GM23338 (cell line): ENCODE data around the gene KRTAP10-10.
"Not testable (repeated sequence)": the region's sequence is repeated elsewhere in the genome, so short reads cannot be mapped to it uniquely, and the experiment has no call there.

ENCODE experiments used
- CREB1 ChIP-seq: fragments of 250-450 bp; sonication (Bioruptor Pico); IDR thresholded peaks from 2 replicates; pipeline ENCODE4 v1.5.0; 2020; ENCODE audit warnings: low read depth, mild to moderate bottlenecking, moderate library complexity
- EZH2 ChIP-seq: fragments of 200-600 bp; sonication (generic); IDR thresholded peaks from one replicate; pipeline ENCODE4 v1.8.0; 2017; ENCODE audit warnings: antibody characterized with exemption, mild to moderate bottlenecking, low read depth; ENCODE audit not compliant: unreplicated experiment
- EZH2phosphoT487 ChIP-seq: fragments of 200-600 bp; sonication (generic); IDR thresholded peaks from one replicate; pipeline ENCODE4 v1.8.1; 2018; ENCODE audit warnings: antibody characterized with exemption; ENCODE audit not compliant: unreplicated experiment
- JUNB ChIP-seq: IDR thresholded peaks from one replicate; pipeline ENCODE4 v1.6.1; 2016; ENCODE audit warnings: antibody characterized with exemption; ENCODE audit not compliant: unreplicated experiment
- NANOG ChIP-seq: IDR thresholded peaks from 2 replicates; pipeline ENCODE4 v1.6.1; 2016; ENCODE audit warnings: antibody characterized with exemption, borderline replicate concordance
- POLR2AphosphoS5 ChIP-seq: IDR thresholded peaks from 2 replicates; pipeline ENCODE4 v1.6.1; 2016; ENCODE audit warnings: antibody characterized with exemption, low read depth
- STAT1 ChIP-seq: IDR thresholded peaks from one replicate; pipeline ENCODE4 v1.6.1; 2016; ENCODE audit warnings: antibody characterized with exemption; ENCODE audit not compliant: unreplicated experiment
- ZNF114 ChIP-seq: fragments of 250-450 bp; sonication (Bioruptor Pico); IDR thresholded peaks from 2 replicates; pipeline ENCODE4 v1.5.0; 2020; ENCODE audit warnings: mild to moderate bottlenecking, moderate library complexity
- ZNF331 ChIP-seq: fragments of 250-450 bp; sonication (Bioruptor Pico); IDR thresholded peaks from 2 replicates; pipeline ENCODE4 v1.5.0; 2020; ENCODE audit warnings: low read depth, mild to moderate bottlenecking, moderate library complexity
- TF ChIP-seq, protein P1 (sequence below), 2 experiments: fragments of 200-600 bp in 1 of 2; sonication (generic) in 1 of 2; conservative IDR thresholded peaks; 2 replicates each; pipeline versions ENCODE4 v1.5.1 to v1.6.1; 2016 to 2017; ENCODE audit warnings: antibody characterized with exemption in 2 of 2, low read depth in 2 of 2, mild to moderate bottlenecking in 2 of 2, moderate library complexity in 1 of 2
- TF ChIP-seq, protein P2 (sequence below): IDR thresholded peaks from one replicate; pipeline ENCODE4 v1.6.1; 2018; ENCODE audit warnings: antibody characterized with exemption; ENCODE audit not compliant: unreplicated experiment
- TF ChIP-seq, protein P3 (sequence below): fragments of 250-450 bp; sonication (Bioruptor Pico); IDR thresholded peaks from 2 replicates; pipeline ENCODE4 v1.5.0; 2020; ENCODE audit warnings: mild to moderate bottlenecking, moderate library complexity

GRCh38 chr21:44638506-44639330 lies 1.6 kb downstream of the KRTAP10-10 start:
- TF ChIP-seq, protein P1, sequence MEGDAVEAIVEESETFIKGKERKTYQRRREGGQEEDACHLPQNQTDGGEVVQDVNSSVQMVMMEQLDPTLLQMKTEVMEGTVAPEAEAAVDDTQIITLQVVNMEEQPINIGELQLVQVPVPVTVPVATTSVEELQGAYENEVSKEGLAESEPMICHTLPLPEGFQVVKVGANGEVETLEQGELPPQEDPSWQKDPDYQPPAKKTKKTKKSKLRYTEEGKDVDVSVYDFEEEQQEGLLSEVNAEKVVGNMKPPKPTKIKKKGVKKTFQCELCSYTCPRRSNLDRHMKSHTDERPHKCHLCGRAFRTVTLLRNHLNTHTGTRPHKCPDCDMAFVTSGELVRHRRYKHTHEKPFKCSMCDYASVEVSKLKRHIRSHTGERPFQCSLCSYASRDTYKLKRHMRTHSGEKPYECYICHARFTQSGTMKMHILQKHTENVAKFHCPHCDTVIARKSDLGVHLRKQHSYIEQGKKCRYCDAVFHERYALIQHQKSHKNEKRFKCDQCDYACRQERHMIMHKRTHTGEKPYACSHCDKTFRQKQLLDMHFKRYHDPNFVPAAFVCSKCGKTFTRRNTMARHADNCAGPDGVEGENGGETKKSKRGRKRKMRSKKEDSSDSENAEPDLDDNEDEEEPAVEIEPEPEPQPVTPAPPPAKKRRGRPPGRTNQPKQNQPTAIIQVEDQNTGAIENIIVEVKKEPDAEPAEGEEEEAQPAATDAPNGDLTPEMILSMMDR (conservative IDR thresholded peaks at IDR 0.05; ENCODE audit: low read depth in 2 of 2): not testable (repeated sequence)
- not testable (repeated sequence) for TF ChIP-seq POLR2AphosphoS5; EZH2; EZH2phosphoT487; JUNB; ZNF331 (CRISPR knock-in tag); CREB1 (CRISPR knock-in tag); ZNF114 (CRISPR knock-in tag); NANOG; STAT1
- TF ChIP-seq, protein P2, sequence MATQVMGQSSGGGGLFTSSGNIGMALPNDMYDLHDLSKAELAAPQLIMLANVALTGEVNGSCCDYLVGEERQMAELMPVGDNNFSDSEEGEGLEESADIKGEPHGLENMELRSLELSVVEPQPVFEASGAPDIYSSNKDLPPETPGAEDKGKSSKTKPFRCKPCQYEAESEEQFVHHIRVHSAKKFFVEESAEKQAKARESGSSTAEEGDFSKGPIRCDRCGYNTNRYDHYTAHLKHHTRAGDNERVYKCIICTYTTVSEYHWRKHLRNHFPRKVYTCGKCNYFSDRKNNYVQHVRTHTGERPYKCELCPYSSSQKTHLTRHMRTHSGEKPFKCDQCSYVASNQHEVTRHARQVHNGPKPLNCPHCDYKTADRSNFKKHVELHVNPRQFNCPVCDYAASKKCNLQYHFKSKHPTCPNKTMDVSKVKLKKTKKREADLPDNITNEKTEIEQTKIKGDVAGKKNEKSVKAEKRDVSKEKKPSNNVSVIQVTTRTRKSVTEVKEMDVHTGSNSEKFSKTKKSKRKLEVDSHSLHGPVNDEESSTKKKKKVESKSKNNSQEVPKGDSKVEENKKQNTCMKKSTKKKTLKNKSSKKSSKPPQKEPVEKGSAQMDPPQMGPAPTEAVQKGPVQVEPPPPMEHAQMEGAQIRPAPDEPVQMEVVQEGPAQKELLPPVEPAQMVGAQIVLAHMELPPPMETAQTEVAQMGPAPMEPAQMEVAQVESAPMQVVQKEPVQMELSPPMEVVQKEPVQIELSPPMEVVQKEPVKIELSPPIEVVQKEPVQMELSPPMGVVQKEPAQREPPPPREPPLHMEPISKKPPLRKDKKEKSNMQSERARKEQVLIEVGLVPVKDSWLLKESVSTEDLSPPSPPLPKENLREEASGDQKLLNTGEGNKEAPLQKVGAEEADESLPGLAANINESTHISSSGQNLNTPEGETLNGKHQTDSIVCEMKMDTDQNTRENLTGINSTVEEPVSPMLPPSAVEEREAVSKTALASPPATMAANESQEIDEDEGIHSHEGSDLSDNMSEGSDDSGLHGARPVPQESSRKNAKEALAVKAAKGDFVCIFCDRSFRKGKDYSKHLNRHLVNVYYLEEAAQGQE: not testable (repeated sequence)
- TF ChIP-seq, protein P3, sequence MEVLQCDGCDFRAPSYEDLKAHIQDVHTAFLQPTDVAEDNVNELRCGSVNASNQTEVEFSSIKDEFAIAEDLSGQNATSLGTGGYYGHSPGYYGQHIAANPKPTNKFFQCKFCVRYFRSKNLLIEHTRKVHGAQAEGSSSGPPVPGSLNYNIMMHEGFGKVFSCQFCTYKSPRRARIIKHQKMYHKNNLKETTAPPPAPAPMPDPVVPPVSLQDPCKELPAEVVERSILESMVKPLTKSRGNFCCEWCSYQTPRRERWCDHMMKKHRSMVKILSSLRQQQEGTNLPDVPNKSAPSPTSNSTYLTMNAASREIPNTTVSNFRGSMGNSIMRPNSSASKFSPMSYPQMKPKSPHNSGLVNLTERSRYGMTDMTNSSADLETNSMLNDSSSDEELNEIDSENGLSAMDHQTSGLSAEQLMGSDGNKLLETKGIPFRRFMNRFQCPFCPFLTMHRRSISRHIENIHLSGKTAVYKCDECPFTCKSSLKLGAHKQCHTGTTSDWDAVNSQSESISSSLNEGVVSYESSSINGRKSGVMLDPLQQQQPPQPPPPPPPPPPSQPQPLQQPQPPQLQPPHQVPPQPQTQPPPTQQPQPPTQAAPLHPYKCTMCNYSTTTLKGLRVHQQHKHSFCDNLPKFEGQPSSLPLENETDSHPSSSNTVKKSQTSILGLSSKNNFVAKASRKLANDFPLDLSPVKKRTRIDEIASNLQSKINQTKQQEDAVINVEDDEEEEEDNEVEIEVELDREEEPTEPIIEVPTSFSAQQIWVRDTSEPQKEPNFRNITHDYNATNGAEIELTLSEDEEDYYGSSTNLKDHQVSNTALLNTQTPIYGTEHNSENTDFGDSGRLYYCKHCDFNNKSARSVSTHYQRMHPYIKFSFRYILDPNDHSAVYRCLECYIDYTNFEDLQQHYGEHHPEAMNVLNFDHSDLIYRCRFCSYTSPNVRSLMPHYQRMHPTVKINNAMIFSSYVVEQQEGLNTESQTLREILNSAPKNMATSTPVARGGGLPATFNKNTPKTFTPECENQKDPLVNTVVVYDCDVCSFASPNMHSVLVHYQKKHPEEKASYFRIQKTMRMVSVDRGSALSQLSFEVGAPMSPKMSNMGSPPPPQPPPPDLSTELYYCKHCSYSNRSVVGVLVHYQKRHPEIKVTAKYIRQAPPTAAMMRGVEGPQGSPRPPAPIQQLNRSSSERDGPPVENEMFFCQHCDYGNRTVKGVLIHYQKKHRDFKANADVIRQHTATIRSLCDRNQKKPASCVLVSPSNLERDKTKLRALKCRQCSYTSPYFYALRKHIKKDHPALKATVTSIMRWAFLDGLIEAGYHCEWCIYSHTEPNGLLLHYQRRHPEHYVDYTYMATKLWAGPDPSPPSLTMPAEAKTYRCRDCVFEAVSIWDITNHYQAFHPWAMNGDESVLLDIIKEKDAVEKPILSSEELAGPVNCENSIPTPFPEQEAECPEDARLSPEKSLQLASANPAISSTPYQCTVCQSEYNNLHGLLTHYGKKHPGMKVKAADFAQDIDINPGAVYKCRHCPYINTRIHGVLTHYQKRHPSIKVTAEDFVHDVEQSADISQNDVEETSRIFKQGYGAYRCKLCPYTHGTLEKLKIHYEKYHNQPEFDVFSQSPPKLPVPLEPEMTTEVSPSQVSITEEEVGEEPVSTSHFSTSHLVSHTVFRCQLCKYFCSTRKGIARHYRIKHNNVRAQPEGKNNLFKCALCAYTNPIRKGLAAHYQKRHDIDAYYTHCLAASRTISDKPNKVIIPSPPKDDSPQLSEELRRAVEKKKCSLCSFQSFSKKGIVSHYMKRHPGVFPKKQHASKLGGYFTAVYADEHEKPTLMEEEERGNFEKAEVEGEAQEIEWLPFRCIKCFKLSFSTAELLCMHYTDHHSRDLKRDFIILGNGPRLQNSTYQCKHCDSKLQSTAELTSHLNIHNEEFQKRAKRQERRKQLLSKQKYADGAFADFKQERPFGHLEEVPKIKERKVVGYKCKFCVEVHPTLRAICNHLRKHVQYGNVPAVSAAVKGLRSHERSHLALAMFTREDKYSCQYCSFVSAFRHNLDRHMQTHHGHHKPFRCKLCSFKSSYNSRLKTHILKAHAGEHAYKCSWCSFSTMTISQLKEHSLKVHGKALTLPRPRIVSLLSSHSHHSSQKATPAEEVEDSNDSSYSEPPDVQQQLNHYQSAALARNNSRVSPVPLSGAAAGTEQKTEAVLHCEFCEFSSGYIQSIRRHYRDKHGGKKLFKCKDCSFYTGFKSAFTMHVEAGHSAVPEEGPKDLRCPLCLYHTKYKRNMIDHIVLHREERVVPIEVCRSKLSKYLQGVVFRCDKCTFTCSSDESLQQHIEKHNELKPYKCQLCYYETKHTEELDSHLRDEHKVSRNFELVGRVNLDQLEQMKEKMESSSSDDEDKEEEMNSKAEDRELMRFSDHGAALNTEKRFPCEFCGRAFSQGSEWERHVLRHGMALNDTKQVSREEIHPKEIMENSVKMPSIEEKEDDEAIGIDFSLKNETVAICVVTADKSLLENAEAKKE: not testable (repeated sequence)
